NT2/D1 (cell line): ENCODE data around the gene CPM.

Experiments used
- DNase-seq: peaks from one replicate; pipeline ENCODE4 v3.0.0-alpha.2; 2011; ENCODE audit warnings: low read depth, low spot score
- H3K27me3 ChIP-seq: 2 replicates; pipeline ENCODE4 v1.6.0; 2011; ENCODE audit warnings: mild to moderate bottlenecking; ENCODE audit not compliant: insufficient read length, insufficient read depth
- H3K36me3 ChIP-seq: 2 replicates; pipeline ENCODE4 v1.6.1; 2011; ENCODE audit warnings: mild to moderate bottlenecking, low read length, mixed read lengths; ENCODE audit not compliant: insufficient read depth, insufficient read length
- H3K4me1 ChIP-seq: 2 replicates; pipeline ENCODE4 v1.5.1; 2011; ENCODE audit not compliant: insufficient read depth, insufficient read length
- H3K4me3 ChIP-seq: 2 replicates; pipeline ENCODE4 v1.5.1; 2011; ENCODE audit warnings: low read depth; ENCODE audit not compliant: insufficient read length
- H3K9ac ChIP-seq: 2 replicates; pipeline ENCODE4 v1.6.0; 2011; ENCODE audit warnings: low read depth; ENCODE audit not compliant: insufficient read length
- H3K9me3 ChIP-seq: 2 replicates; pipeline ENCODE4 v1.5.1; 2011; ENCODE audit warnings: mild to moderate bottlenecking, low read length; ENCODE audit not compliant: insufficient read depth
- SUZ12 ChIP-seq: IDR thresholded peaks from 2 replicates; pipeline ENCODE4 v1.6.1; 2011; ENCODE audit not compliant: insufficient read length, insufficient read depth; ENCODE audit errors: extremely low read depth
- YY1 ChIP-seq: IDR thresholded peaks from 2 replicates; pipeline ENCODE4 v1.6.1; 2011; ENCODE audit not compliant: insufficient read length, insufficient read depth
- ZNF274 ChIP-seq: IDR thresholded peaks from 2 replicates; pipeline ENCODE4 v1.6.1; 2011; ENCODE audit warnings: mild to moderate bottlenecking, low read depth, low read length

Gene CPM

GRCh38 chr12:68962877-68963855 is 30.2 kb upstream of the CPM start:
- no peak for DNase-seq

DNA sequence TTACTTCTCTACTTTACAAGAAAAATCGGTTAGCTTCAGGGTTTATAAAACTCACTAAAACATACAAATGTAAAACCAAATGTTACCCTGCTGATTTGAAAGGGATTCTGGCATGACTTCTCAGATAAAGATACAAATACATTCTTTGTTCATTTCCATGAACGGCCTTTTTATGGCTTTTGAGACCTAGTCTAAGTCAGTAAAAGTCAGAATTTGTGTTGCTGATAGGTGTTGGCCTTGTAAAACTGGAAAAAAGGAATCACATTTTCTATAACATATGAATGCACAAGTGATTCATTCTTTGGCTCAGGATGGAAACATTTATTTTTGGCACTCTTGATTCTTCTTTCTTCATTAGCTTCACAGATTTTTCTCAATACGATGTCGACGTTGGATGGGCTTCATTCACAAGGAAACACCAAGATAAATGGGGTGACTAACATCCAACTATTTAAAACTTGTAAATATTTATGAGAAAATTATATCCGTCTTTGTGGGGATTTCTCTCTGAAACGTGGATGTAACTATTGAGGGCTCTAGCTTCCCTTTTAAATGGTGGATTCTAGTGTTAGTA is 27.0 kb upstream of the CPM start:
- TF ChIP-seq YY1: no peak
- no peak for TF ChIP-seq ZNF274
- no peak for TF ChIP-seq SUZ12
- no peaks in the 10 kb centered on the region for H3K27me3 ChIP-seq
- H3K4me3 ChIP-seq: no peak overlapping the region
- H3K4me1 ChIP-seq: no peaks in the 10 kb centered on the region
- no peaks in the 10 kb centered on the region for H3K36me3 ChIP-seq
- H3K9ac ChIP-seq: no peak overlapping the region
- DNase-seq: no peak
- H3K9me3 ChIP-seq: peaks cover 22% of the 10 kb centered on the region; the same call in 1 of the 2 replicates

More at GRCh38 chr12:68962877-68963855, 30.2 kb upstream of the CPM start:
- H3K9ac ChIP-seq: no peak overlapping the region
- no peak overlapping the region for H3K4me3 ChIP-seq
- TF ChIP-seq YY1: no peak
- no peak for TF ChIP-seq SUZ12
- TF ChIP-seq ZNF274: no peak
- H3K9me3 ChIP-seq: peaks cover 12% of the 10 kb centered on the region; the same call in 1 of the 2 replicates
- no peaks in the 10 kb centered on the region for H3K27me3 ChIP-seq
- no peaks in the 10 kb centered on the region for H3K36me3 ChIP-seq
- H3K4me1 ChIP-seq: no peaks in the 10 kb centered on the region

GRCh38 chr12:68959143-68959858 is 26.3 kb upstream of the CPM start:
- Histone ChIP-seq H3K27me3 (no peaks in the 10 kb centered on the region), H3K4me3 (no peak overlapping the region), H3K4me1 (no peaks in the 10 kb centered on the region), H3K9ac (no peak overlapping the region), H3K36me3 (no peaks in the 10 kb centered on the region), H3K9me3 (peaks cover 20% of the 10 kb centered on the region; the same call in 1 of the 2 replicates)
- DNase-seq: no peak
- TF ChIP-seq SUZ12 (no peak), YY1 (no peak), ZNF274 (no peak)

DNA sequence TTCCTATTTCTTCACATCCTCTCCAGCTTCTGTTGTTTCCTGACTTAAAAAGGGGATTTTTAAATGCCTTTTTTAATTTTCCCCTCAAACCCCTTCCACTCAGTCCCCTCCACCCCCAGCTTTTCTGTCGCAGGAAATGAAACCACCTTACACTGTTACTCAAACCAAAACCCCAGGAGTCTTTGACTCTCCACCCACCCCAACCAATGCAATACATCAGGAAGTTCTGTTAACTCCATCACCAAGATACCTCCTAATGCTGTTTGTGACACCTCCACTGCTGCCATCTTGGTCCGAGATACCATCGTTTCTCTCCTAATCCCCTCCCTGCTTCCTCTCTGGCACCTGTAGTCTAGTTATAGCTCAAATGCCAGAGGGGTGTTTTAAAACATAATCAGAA is 25.4 kb upstream of the CPM start:
- no peak overlapping the region for H3K9ac ChIP-seq
- H3K27me3 ChIP-seq: no peaks in the 10 kb centered on the region
- H3K9me3 ChIP-seq: peaks cover 20% of the 10 kb centered on the region; the same call in 1 of the 2 replicates
- H3K36me3 ChIP-seq: no peaks in the 10 kb centered on the region
- DNase-seq: no peak
- H3K4me3 ChIP-seq: no peak overlapping the region
- TF ChIP-seq ZNF274 (no peak), YY1 (no peak), SUZ12 (no peak)
- no peaks in the 10 kb centered on the region for H3K4me1 ChIP-seq

- H3K4me3 ChIP-seq: no peak overlapping the region
- DNase-seq: no peak
- H3K36me3 ChIP-seq: no peaks in the 10 kb centered on the region
- TF ChIP-seq ZNF274 (no peak), SUZ12 (no peak), YY1 (no peak)
- no peak overlapping the region for H3K9ac ChIP-seq
- H3K27me3 ChIP-seq: no peaks in the 10 kb centered on the region
- H3K9me3 ChIP-seq: peaks cover 19% of the 10 kb centered on the region; the same call in 1 of the 2 replicates
- H3K4me1 ChIP-seq: no peaks in the 10 kb centered on the region
Observed at GRCh38 chr12:68957273-68957672, 24.3 kb upstream of the CPM start.

DNA sequence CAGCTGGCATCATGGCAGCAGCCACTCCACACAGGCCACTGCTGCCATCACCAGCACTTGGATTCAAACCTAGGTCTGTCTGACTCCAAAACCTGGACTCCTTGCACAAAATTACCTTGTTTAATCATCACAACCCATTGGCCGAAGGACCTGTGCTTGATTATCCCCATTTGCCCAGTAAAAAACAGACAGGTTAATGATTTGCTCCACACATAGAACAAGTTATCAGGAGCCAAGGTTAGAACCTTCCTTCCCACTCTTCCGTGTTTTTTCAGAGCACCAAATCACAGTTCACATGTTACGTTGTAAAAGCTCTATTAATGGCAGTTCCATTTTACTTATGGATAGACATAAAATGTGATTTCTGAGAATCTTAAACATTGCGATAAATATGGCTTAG is 23.5 kb upstream of the CPM start:
- Histone ChIP-seq H3K4me3 (no peak overlapping the region), H3K4me1 (no peaks in the 10 kb centered on the region)
- TF ChIP-seq SUZ12 (no peak), YY1 (no peak)

DNA sequence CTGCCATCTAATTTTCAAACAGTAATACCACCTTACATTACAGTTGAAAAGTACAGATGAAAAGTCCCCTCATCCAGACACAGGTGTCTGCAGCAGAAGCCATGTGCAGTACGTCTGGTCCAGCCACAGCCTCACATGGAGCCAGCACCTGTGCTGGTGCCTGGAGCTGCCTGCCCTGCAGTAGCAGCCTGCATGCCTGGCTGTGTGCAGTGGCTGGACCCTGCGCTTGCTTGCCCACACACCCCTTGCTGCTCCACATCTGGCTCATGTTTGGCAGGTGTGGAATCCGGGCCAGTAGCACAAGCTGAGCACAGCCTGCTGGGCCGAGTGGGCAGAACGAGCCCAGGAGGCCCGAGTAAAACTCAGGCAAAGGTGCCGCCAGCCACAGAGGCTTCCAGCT is 21.8 kb upstream of the CPM start:
- no peak overlapping the region for H3K4me3 ChIP-seq
- no peaks in the 10 kb centered on the region for H3K36me3 ChIP-seq
- H3K27me3 ChIP-seq: no peaks in the 10 kb centered on the region
- H3K9me3 ChIP-seq: peaks cover 17% of the 10 kb centered on the region; the same call in 1 of the 2 replicates
- H3K4me1 ChIP-seq: no peaks in the 10 kb centered on the region
- DNase-seq: no peak
- TF ChIP-seq SUZ12: no peak
- TF ChIP-seq YY1: no peak
- no peak for TF ChIP-seq ZNF274
- H3K9ac ChIP-seq: no peak overlapping the region

More for the DNA sequence above, 23.5 kb upstream of the CPM start:
- no peak for DNase-seq
- peaks cover 17% of the 10 kb centered on the region; the same call in 1 of the 2 replicates for H3K9me3 ChIP-seq
- H3K9ac ChIP-seq: no peak overlapping the region
- no peaks in the 10 kb centered on the region for H3K27me3 ChIP-seq
- no peaks in the 10 kb centered on the region for H3K36me3 ChIP-seq
